ENCODE measurements around the gene HTR4. TPM values are rescaled to one million over a fixed set of nuclear protein-coding genes. Genes with fewer than 3 reads are reported as not detected.

Gene HTR4
- total and polyA plus RNA-seq, 2 donors (not counting 1 experiment from before 2014, with no cell fraction given), result not detected

GRCh38 chr5:148491015-148491792 lies 163.1 kb downstream of the HTR4 start:
- Histone ChIP-seq H3K27me3 (ENCODE audit: control insufficient read depth, insufficient read depth, low read length) (peaks cover 2% of the 10 kb centered on the region), H4K20me1 (ENCODE audit: control insufficient read depth, extremely low read depth, insufficient read depth, low read length) (no peaks in the 10 kb centered on the region), H3K27ac (ENCODE audit: insufficient read depth, low read length) (no peak overlapping the region), H3K4me3 (replicated peaks in 1 of 4; ENCODE audit: control extremely low read depth in 1 of 4, insufficient read depth in 1 of 4, low read depth in 3 of 4, low read length in 4 of 4) (no peak overlapping the region), H3K9me3 (ENCODE audit: control insufficient read depth, insufficient read depth, low read depth, low read length) (no peaks in the 10 kb centered on the region), H3K9ac (ENCODE audit: insufficient read depth, low read length) (no peak overlapping the region), H3K36me3 (ENCODE audit: control insufficient read depth, insufficient read depth, low read length) (no peaks in the 10 kb centered on the region), H3K79me2 (ENCODE audit: control insufficient read depth, insufficient read depth, low read length) (no peaks in the 10 kb centered on the region), H3K4me1 (ENCODE audit: control insufficient read depth, extremely low read depth, insufficient read depth, low read length) (no peaks in the 10 kb centered on the region), H2AFZ (ENCODE audit: low read length) (no peak overlapping the region), H3K4me2 (ENCODE audit: extremely low read depth, insufficient read depth, low read length) (no peak overlapping the region)
- no peak for DNase-seq (ENCODE audit: low read depth in 2 of 2)
- TF ChIP-seq, protein P1, sequence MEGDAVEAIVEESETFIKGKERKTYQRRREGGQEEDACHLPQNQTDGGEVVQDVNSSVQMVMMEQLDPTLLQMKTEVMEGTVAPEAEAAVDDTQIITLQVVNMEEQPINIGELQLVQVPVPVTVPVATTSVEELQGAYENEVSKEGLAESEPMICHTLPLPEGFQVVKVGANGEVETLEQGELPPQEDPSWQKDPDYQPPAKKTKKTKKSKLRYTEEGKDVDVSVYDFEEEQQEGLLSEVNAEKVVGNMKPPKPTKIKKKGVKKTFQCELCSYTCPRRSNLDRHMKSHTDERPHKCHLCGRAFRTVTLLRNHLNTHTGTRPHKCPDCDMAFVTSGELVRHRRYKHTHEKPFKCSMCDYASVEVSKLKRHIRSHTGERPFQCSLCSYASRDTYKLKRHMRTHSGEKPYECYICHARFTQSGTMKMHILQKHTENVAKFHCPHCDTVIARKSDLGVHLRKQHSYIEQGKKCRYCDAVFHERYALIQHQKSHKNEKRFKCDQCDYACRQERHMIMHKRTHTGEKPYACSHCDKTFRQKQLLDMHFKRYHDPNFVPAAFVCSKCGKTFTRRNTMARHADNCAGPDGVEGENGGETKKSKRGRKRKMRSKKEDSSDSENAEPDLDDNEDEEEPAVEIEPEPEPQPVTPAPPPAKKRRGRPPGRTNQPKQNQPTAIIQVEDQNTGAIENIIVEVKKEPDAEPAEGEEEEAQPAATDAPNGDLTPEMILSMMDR (conservative IDR thresholded peaks at IDR 0.05 in 1 of 2, IDR thresholded peaks at IDR 0.05 in 1 of 2; ENCODE audit: low read depth in 1 of 2, low read length in 2 of 2), result no peak
- no peak for TF ChIP-seq EZH2 (IDR thresholded peaks at IDR 0.05; ENCODE audit: low read length, missing control alignments)

DNA sequence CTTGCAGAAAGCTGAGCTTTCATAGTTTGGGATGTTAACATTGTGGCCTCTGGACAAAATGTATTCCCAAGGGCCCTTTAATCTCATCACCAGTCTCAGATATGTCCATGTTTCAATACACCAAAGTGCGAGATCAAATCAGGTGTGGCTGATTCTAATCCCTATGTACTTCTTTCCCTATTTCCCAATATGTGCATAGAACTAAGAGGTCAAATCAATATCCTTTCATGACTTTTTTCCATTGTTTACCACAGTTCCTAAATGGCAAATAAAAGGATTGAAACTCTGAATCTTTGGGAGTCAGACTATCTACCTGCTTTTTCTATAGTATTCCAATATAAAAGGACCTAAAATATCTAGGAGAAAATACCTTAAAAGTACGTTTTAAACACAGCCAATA lies 165.6 kb downstream of the HTR4 start:
- H3K9ac ChIP-seq (ENCODE audit: insufficient read depth, low read length), result no peak overlapping the region
- DNase-seq (ENCODE audit: low read depth in 2 of 2), result no peak
- peaks cover 2% of the 10 kb centered on the region for H3K27me3 ChIP-seq (ENCODE audit: control insufficient read depth, insufficient read depth, low read length)
- H3K27ac ChIP-seq (ENCODE audit: insufficient read depth, low read length), result no peak overlapping the region
- no peak for TF ChIP-seq EZH2 (IDR thresholded peaks at IDR 0.05; ENCODE audit: low read length, missing control alignments)
- TF ChIP-seq, protein P1 (conservative IDR thresholded peaks at IDR 0.05 in 1 of 2, IDR thresholded peaks at IDR 0.05 in 1 of 2; ENCODE audit: low read depth in 1 of 2, low read length in 2 of 2), result no peak
- H3K4me2 ChIP-seq (ENCODE audit: extremely low read depth, insufficient read depth, low read length), result no peak overlapping the region
- H3K4me1 ChIP-seq (ENCODE audit: control insufficient read depth, extremely low read depth, insufficient read depth, low read length), result no peaks in the 10 kb centered on the region
- H3K4me3 ChIP-seq (replicated peaks in 1 of 4; ENCODE audit: control extremely low read depth in 1 of 4, insufficient read depth in 1 of 4, low read depth in 3 of 4, low read length in 4 of 4), result no peak overlapping the region
- H3K36me3 ChIP-seq (ENCODE audit: control insufficient read depth, insufficient read depth, low read length), result no peaks in the 10 kb centered on the region
- no peaks in the 10 kb centered on the region for H3K79me2 ChIP-seq (ENCODE audit: control insufficient read depth, insufficient read depth, low read length)
- no peaks in the 10 kb centered on the region for H3K9me3 ChIP-seq (ENCODE audit: control insufficient read depth, insufficient read depth, low read depth, low read length)
- H4K20me1 ChIP-seq (ENCODE audit: control insufficient read depth, extremely low read depth, insufficient read depth, low read length), result no peaks in the 10 kb centered on the region
- H2AFZ ChIP-seq (ENCODE audit: low read length), result no peak overlapping the region

DNA sequence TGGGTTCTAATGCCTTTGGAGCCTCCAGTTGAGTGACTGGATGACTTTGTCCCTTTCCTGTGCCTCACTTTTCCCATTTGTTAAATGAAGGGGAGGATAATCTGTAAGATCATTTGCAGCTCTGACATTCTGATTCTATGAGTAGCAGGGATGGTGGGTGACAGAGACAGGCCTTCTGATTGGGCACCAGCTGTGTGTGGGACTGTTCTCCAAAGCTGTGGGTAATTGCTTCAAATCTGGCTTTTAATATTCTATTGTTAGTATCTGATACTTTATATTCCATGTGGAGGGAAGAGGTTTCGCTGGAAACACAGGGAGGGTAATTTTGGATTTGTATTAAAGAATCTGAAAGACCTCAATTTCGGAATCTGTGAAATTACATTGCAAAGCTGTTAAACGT lies 167.9 kb downstream of the HTR4 start:
- Histone ChIP-seq H3K4me2 (ENCODE audit: extremely low read depth, insufficient read depth, low read length) (no peak overlapping the region), H2AFZ (ENCODE audit: low read length) (no peak overlapping the region)

More for the DNA sequence above, 167.9 kb downstream of the HTR4 start:
- Histone ChIP-seq H3K27me3 (ENCODE audit: control insufficient read depth, insufficient read depth, low read length) (peaks cover 2% of the 10 kb centered on the region), H3K4me3 (replicated peaks in 1 of 4; ENCODE audit: control extremely low read depth in 1 of 4, insufficient read depth in 1 of 4, low read depth in 3 of 4, low read length in 4 of 4) (no peak overlapping the region), H3K27ac (ENCODE audit: insufficient read depth, low read length) (no peak overlapping the region), H3K9me3 (ENCODE audit: control insufficient read depth, insufficient read depth, low read depth, low read length) (no peaks in the 10 kb centered on the region), H3K36me3 (ENCODE audit: control insufficient read depth, insufficient read depth, low read length) (no peaks in the 10 kb centered on the region), H3K4me1 (ENCODE audit: control insufficient read depth, extremely low read depth, insufficient read depth, low read length) (no peaks in the 10 kb centered on the region), H4K20me1 (ENCODE audit: control insufficient read depth, extremely low read depth, insufficient read depth, low read length) (no peaks in the 10 kb centered on the region), H3K79me2 (ENCODE audit: control insufficient read depth, insufficient read depth, low read length) (no peaks in the 10 kb centered on the region), H3K9ac (ENCODE audit: insufficient read depth, low read length) (no peak overlapping the region)
- DNase-seq (ENCODE audit: low read depth in 2 of 2), result no peak
- TF ChIP-seq, protein P1 (conservative IDR thresholded peaks at IDR 0.05 in 1 of 2, IDR thresholded peaks at IDR 0.05 in 1 of 2; ENCODE audit: low read depth in 1 of 2, low read length in 2 of 2), result no peak
- TF ChIP-seq EZH2 (IDR thresholded peaks at IDR 0.05; ENCODE audit: low read length, missing control alignments), result no peak
